HG02884 (cell line): ENCODE results near the gene ABHD18.
A peak's percentile ranks its signal among the peaks of the same experiment; 100 is the strongest.
"Not testable (repeated sequence)": the region's sequence is repeated elsewhere in the genome, so short reads cannot be mapped to it uniquely, and the experiment has no call there.

ENCODE experiments used
- ATAC-seq: cut with Tn5 transposase; IDR thresholded peaks from one replicate; pipeline ENCODE4 v1.9.1; 2021; ENCODE audit warnings: mild to moderate bottlenecking, moderate library complexity; ENCODE audit not compliant: unreplicated experiment

The ABHD18 gene

GRCh38 chr4:128061566-128062536, 96.6 kb downstream of the ABHD18 start:
- peak; percentile 29 for ATAC-seq

- not testable (repeated sequence) for ATAC-seq
Observed at GRCh38 chr4:128066453-128066820, 101.2 kb downstream of the ABHD18 start.

GRCh38 chr4:128068918-128069317, 103.7 kb downstream of the ABHD18 start:
- ATAC-seq: no peak

- ATAC-seq: no peak
Observed at GRCh38 chr4:128076464-128076863, 111.3 kb downstream of the ABHD18 start.
